GM19193 (cell line): ENCODE results near the gene SPINT3.

Experiments
- POLR2A ChIP-seq: IDR thresholded peaks from 4 replicates; pipeline ENCODE4 v1.6.1; 2011; ENCODE audit not compliant: insufficient read depth, insufficient read length; ENCODE audit errors: extremely low read depth

Gene SPINT3

DNA sequence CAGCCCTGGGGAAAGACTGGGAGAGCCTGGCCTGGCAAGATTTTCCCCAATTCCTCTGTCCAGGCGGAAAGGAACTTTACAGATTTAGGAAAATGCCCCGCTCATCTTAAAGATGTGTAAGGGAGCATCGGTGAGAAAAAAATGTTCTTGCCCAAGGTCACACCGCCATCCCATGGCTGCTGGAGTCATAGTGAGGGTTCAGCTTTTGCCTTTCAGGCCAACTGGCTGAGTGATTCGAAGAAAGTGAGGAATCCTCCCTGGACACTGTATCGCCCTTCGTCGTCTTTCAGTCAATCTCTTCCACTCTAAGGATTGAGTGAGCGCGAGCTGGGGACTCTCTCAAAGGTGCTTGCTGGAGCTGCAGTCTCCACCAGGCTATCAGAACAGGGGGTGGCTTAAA is 44.5 kb downstream of the SPINT3 start:
- TF ChIP-seq POLR2A = no peak

- TF ChIP-seq POLR2A = peak; percentile 31
Measured at GRCh38 chr20:45470262-45470931, 45.0 kb downstream of the SPINT3 start.

GRCh38 chr20:45469336-45470261 is 45.8 kb downstream of the SPINT3 start, which contains the start of gene WFDC2:
Gene WFDC2, plus strand, starts transcription at chr20:45469753. Its CDS starts 29 bp downstream, at chr20:45469782.
- TF ChIP-seq POLR2A = no peak

- TF ChIP-seq POLR2A = no peak
Measured at GRCh38 chr20:45467861-45468260, 47.6 kb downstream of the SPINT3 start.

- TF ChIP-seq POLR2A = no peak
Measured at GRCh38 chr20:45467172-45467571, 48.2 kb downstream of the SPINT3 start.

DNA sequence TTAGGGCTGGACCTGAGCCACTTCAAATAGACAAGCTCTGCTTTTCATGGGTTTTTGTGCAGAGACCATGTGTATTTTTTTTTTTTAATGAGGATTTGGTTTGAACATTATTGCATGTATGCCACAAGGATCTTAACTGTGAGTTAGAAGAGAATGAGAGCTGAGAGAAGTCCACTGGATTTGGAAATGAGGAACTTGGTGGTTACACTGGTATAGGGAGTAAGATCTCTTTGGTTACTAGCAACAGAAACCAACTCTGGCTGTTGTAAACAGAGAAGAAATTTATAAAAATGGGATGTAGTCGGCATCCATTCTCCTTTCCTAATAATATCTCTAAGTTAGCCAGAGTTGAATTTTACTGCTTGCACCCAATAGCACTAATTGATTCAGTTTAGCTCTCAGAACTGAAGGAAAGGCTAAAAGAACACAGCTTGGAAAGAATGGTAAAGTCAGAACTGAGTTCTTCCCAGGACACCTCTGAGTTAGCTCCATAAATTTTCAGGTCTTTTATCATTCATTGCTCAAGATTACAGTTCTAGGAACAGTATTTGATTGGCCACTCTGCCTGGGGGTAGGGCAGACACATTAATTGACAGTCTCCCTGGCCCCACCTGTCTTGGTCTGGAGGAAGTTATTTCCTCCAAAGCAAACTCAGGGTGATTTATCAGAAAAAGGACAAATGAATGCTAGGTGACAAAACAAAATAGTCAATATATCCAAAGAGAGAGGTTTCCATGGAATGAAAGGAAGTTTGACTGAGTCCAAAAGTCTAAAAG is 49.7 kb downstream of the SPINT3 start:
- no peak for TF ChIP-seq POLR2A

DNA sequence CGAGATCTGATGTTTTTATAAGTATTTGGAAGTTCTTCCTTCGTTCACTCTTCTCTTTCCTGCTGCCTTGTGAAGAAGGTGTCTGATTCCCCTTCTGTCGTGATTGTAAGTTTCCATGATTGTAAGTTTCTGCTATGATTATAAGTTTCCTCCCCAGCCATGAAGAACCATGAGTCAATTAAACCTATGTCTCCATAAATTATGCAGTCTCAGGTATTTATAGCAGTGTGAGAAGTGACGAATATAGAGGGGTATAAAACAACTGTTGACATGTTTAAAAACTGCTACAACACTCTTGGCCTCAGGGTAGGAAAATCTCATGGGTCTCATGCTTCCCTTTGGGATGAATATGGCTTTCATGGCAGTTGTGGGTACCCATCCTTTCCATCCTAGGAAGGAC is 51.7 kb downstream of the SPINT3 start:
- TF ChIP-seq POLR2A = no peak

GRCh38 chr20:45462711-45463509 is 52.5 kb downstream of the SPINT3 start:
- TF ChIP-seq POLR2A = no peak
